Prostate gland (tissue), 2 donors: ENCODE measurements around the gene HOXC5. TPM values are rescaled to one million over a fixed set of nuclear protein-coding genes. Genes with fewer than 3 reads are reported as not detected.

Experiments used
- DNase-seq: peaks from one replicate; pipeline ENCODE4 v3.0.0-alpha.2; 2019; ENCODE audit warnings: low spot score
- H3K27ac ChIP-seq, 2 donors: fragments of 200-600 bp; sonication (generic); 2 replicates each; pipeline ENCODE4 v1.5.1; 2017 to 2019
- H3K27me3 ChIP-seq: fragments of 200-600 bp; sonication (generic); replicated peaks from 2 replicates; pipeline ENCODE4 v1.5.1; 2019; ENCODE audit not compliant: insufficient read depth
- H3K36me3 ChIP-seq, 2 donors: fragments of 200-600 bp; sonication (generic); 1 replicate in 1 of 2; 2 replicates in 1 of 2; pipeline versions ENCODE4 v1.5.1 to v1.8.1; 2017 to 2019
- H3K4me1 ChIP-seq: fragments of 200-600 bp; sonication (generic); replicated peaks from 2 replicates; pipeline ENCODE4 v1.5.1; 2019
- H3K4me3 ChIP-seq, 2 donors: fragments of 200-600 bp; sonication (generic); 2 replicates each; pipeline ENCODE4 v1.5.1; 2017 to 2019
- H3K9me3 ChIP-seq: fragments of 200-600 bp; sonication (generic); 2 replicates; pipeline ENCODE4 v1.5.1; 2017
- POLR2A ChIP-seq: fragments of 450-650 bp; IDR thresholded peaks from one replicate; pipeline ENCODE4 v1.6.1; 2016; ENCODE audit warnings: antibody characterized with exemption, mild to moderate bottlenecking
- POLR2AphosphoS5 ChIP-seq: sonication (generic); formaldehyde crosslinking; IDR thresholded peaks from one replicate; pipeline ENCODE4 v1.6.1; 2017; ENCODE audit warnings: antibody characterized with exemption
- WGBS: methylation state at CpG from one replicate; pipeline ENCODE4 v1.1.5; 2018; 5-methylcytosine and 5-hydroxymethylcytosine counted together
- intact Hi-C: fragments of 100-400 bp; cut with DNase I; formaldehyde crosslinking; loops from one replicate; pipeline ENCODE4 v1.14.2; 2022
- total RNA-seq, 2 donors: library from RNA; depleted of rRNA; stranded (reverse); fragments of >200 nt; gene quantifications; one replicate each; pipeline ENCODE4 v1.1.0, GENCODE V29; 2016
- TF ChIP-seq, protein P1 (sequence below), 4 experiments: fragments of 200-600 bp in 2 of 4; fragments of 450-650 bp in 2 of 4; sonication (generic) in 2 of 4; IDR thresholded peaks; 1 replicate in 3 of 4; 2 replicates in 1 of 4; pipeline ENCODE4 v1.5.1; 2016 to 2019; ENCODE audit warnings: antibody characterized with exemption in 4 of 4, mild to moderate bottlenecking in 2 of 4, moderate library complexity in 2 of 4

Gene HOXC5
- total RNA-seq, 2 donors from 2014 or later: 2.8 TPM; not detected in 1

DNA sequence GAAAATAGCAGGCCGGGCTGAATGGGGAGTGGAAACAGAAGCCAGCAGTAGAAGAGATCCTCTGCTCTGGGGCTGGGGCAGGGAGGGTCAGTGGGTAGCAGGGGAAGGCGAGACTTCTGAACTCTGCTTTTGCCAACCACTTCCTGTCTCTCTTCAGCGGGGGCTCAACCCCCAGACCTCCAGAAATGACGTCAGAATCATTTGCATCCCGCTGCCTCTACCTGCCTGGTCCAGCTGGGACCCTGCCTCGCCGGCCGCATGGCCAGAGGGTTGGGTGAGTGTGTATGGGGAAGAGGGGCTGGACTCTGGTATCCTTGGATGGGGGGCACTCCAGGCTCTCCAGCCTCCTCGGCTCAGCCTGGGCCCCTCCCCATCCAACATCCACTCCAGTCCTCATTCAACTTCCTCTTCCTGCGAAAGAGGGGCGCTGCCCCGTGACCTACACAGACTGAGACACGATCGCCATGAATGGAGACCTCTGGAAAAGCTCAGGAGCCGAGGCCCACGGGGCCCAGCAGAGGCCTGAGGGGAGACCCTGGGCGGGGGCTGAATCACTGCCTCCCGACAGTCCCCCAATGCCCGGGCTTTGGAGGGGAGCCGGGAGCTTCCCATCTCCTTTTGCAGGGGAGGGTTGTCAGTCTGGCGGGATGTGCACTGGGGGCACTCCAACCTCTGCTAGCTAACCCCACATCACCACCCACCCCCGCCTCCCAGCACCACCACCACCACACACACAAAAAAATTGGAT is 20.3 kb downstream of the HOXC5 start:
- no peaks in the 10 kb centered on the region for H3K9me3 ChIP-seq
- intact Hi-C loops: no loop called here
- WGBS: 11% methylated on average over 22 of the region's 22 CpGs
- H3K36me3 ChIP-seq: no peaks in the 10 kb centered on the region
- H3K4me3 ChIP-seq: no peak overlapping the region
- H3K4me1 ChIP-seq: no peaks in the 10 kb centered on the region
- DNase-seq: no peak
- no peak overlapping the region for H3K27ac ChIP-seq
- peaks cover 67% of the 10 kb centered on the region for H3K27me3 ChIP-seq
- no peak for TF ChIP-seq POLR2A
- TF ChIP-seq, protein P1, sequence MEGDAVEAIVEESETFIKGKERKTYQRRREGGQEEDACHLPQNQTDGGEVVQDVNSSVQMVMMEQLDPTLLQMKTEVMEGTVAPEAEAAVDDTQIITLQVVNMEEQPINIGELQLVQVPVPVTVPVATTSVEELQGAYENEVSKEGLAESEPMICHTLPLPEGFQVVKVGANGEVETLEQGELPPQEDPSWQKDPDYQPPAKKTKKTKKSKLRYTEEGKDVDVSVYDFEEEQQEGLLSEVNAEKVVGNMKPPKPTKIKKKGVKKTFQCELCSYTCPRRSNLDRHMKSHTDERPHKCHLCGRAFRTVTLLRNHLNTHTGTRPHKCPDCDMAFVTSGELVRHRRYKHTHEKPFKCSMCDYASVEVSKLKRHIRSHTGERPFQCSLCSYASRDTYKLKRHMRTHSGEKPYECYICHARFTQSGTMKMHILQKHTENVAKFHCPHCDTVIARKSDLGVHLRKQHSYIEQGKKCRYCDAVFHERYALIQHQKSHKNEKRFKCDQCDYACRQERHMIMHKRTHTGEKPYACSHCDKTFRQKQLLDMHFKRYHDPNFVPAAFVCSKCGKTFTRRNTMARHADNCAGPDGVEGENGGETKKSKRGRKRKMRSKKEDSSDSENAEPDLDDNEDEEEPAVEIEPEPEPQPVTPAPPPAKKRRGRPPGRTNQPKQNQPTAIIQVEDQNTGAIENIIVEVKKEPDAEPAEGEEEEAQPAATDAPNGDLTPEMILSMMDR (IDR thresholded peaks at IDR 0.05): no peak

DNA sequence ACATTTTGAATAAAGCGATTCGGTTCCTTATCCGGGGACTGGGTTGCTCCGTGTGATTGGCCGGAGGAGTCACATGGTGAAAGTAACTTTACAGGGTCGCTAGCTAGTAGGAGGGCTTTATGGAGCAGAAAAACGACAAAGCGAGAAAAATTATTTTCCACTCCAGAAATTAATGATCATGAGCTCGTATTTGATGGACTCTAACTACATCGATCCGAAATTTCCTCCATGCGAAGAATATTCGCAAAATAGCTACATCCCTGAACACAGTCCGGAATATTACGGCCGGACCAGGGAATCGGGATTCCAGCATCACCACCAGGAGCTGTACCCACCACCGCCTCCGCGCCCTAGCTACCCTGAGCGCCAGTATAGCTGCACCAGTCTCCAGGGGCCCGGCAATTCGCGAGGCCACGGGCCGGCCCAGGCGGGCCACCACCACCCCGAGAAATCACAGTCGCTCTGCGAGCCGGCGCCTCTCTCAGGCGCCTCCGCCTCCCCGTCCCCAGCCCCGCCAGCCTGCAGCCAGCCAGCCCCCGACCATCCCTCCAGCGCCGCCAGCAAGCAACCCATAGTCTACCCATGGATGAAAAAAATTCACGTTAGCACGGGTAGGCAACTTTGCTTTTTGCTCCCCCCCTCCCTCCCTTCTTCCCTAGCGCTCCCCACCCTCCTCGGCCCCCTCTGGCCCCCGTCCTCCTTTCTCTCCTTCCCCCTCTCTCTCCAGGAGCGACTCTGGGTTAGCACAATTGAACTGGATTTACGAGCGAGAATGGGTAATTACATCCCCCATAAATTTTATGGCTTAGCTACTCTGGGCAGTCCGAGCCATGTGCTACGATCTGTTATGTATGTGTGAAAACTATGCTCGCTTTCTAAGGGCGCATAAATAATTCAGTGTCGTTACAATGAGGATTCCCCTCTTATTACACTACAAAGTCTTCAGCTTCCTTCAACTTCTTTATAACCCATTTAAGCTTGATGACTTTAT is 21.2 kb downstream of the HOXC5 start, which contains the start of gene HOXC4:
TSS of gene HOXC4 (plus strand) at position 85 of the 991 bp plus-strand sequence. CDS start at position 173, 88 bp downstream.
- DNase-seq: no peak
- peaks cover 62% of the 10 kb centered on the region for H3K27me3 ChIP-seq
- 6% methylated on average over 52 of the region's 52 CpGs for WGBS
- H3K4me1 ChIP-seq: no peaks in the 10 kb centered on the region
- intact Hi-C loops: no loop called here
- no peak within 1 kb of the TSS for H3K4me3 ChIP-seq
- TF ChIP-seq, protein P1 (IDR thresholded peaks at IDR 0.05): no peak
- TF ChIP-seq POLR2A: no peak
- no peak for TF ChIP-seq POLR2AphosphoS5
- no peak within 1 kb of the TSS for H3K27ac ChIP-seq
- H3K36me3 ChIP-seq: no peaks in the 10 kb centered on the region
- no peaks in the 10 kb centered on the region for H3K9me3 ChIP-seq

DNA sequence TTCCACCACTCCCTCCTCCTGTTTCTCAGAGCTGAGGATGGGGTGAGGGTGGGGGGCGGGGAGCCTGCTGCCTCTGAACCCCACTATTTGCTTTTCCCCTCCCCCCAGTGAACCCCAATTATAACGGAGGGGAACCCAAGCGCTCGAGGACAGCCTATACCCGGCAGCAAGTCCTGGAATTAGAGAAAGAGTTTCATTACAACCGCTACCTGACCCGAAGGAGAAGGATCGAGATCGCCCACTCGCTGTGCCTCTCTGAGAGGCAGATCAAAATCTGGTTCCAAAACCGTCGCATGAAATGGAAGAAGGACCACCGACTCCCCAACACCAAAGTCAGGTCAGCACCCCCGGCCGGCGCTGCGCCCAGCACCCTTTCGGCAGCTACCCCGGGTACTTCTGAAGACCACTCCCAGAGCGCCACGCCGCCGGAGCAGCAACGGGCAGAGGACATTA is 21.9 kb downstream of the HOXC5 start:
- no peak overlapping the region for H3K4me3 ChIP-seq
- intact Hi-C loops: no loop called here
- 26% methylated on average over 24 of the region's 24 CpGs for WGBS
- H3K36me3 ChIP-seq: no peaks in the 10 kb centered on the region
- no peak overlapping the region for H3K27ac ChIP-seq
- TF ChIP-seq POLR2AphosphoS5: no peak
- no peak for TF ChIP-seq POLR2A
- TF ChIP-seq, protein P1 (IDR thresholded peaks at IDR 0.05): no peak
- no peak for DNase-seq
- peaks cover 57% of the 10 kb centered on the region for H3K27me3 ChIP-seq
- H3K4me1 ChIP-seq: no peaks in the 10 kb centered on the region
- no peaks in the 10 kb centered on the region for H3K9me3 ChIP-seq

DNA sequence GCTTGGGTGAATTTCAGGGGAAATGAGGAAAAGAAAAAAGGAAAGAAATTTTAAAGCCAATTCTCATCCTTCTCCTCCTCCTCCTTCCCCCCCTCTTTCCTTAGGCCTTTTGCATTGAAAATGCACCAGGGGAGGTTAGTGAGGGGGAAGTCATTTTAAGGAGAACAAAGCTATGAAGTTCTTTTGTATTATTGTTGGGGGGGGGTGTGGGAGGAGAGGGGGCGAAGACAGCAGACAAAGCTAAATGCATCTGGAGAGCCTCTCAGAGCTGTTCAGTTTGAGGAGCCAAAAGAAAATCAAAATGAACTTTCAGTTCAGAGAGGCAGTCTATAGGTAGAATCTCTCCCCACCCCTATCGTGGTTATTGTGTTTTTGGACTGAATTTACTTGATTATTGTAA is 22.7 kb downstream of the HOXC5 start:
- TF ChIP-seq POLR2A (no peak), POLR2AphosphoS5 (no peak)
- TF ChIP-seq, protein P1 (IDR thresholded peaks at IDR 0.05): no peak
- no peak for DNase-seq
- WGBS: 72% methylated on average over 2 of the region's 2 CpGs
- Histone ChIP-seq H3K4me1 (no peaks in the 10 kb centered on the region), H3K36me3 (no peaks in the 10 kb centered on the region), H3K4me3 (no peak overlapping the region), H3K27ac (no peak overlapping the region), H3K27me3 (peaks cover 55% of the 10 kb centered on the region), H3K9me3 (no peaks in the 10 kb centered on the region)
- intact Hi-C loops: no loop called here
